OCI-M1 (cell line): ENCODE data around the gene RRH.

Experiments
- DNase-seq: peaks from one replicate; lab custom pipeline; 2025; lab: John Stamatoyannopoulos, UW

The RRH gene

GRCh38 chr4:109887071-109887470, 59.3 kb downstream of the RRH start:
- DNase-seq, result no peak

- DNase-seq, result no peak
These were observed 62.3 kb downstream of the RRH start for GRCh38 chr4:109890076-109890475.
